DOHH2 (cell line): Measurements from ENCODE around the gene MYDGF.
"Not testable (repeated sequence)": the region's sequence is repeated elsewhere in the genome, so short reads cannot be mapped to it uniquely, and the experiment has no call there.

Experiments used
- H3F3A ChIP-seq: fragments of 200-600 bp; sonication (generic), shearing (Covaris generic); 2 replicates; pipeline ENCODE4 v1.6.0; 2016; ENCODE audit warnings: antibody characterized with exemption, mild to moderate bottlenecking; ENCODE audit not compliant: control insufficient read depth, insufficient read depth
- H3K27ac ChIP-seq: fragments of 200-600 bp; sonication (generic); 2 replicates; pipeline ENCODE4 v1.5.1; 2014; ENCODE audit warnings: low read depth, mild to moderate bottlenecking, low read length, moderate library complexity
- H3K27me3 ChIP-seq: fragments of 200-600 bp; sonication (generic); 2 replicates; pipeline ENCODE4 v1.6.1; 2014; ENCODE audit warnings: mild to moderate bottlenecking, low read length, mixed read lengths; ENCODE audit not compliant: control insufficient read depth
- H3K36me3 ChIP-seq: fragments of 200-600 bp; sonication (generic); 2 replicates; pipeline ENCODE4 v1.6.1; 2014; ENCODE audit warnings: mild to moderate bottlenecking, low read length, moderate library complexity, mixed read lengths; ENCODE audit not compliant: control insufficient read depth
- H3K4me1 ChIP-seq: fragments of 200-600 bp; sonication (generic); 2 replicates; pipeline ENCODE4 v1.6.1; 2014; ENCODE audit warnings: mild to moderate bottlenecking, low read length, mixed read lengths; ENCODE audit not compliant: control insufficient read depth
- H3K4me2 ChIP-seq: fragments of 200-600 bp; sonication (generic); 2 replicates; pipeline ENCODE4 v1.6.0; 2014; ENCODE audit warnings: mild to moderate bottlenecking, low read length, moderate library complexity
- H3K4me3 ChIP-seq: fragments of 200-600 bp; sonication (generic); 2 replicates; pipeline ENCODE4 v1.5.1; 2014; ENCODE audit warnings: mild to moderate bottlenecking, low read length, mixed read lengths
- H3K79me2 ChIP-seq: fragments of 200-600 bp; sonication (generic); 2 replicates; pipeline ENCODE4 v1.6.1; 2014; ENCODE audit warnings: mild to moderate bottlenecking, low read length, mixed read lengths; ENCODE audit not compliant: control insufficient read depth
- H3K9me2 ChIP-seq: fragments of 200-600 bp; sonication (generic); replicated peaks from 2 replicates; pipeline ENCODE4 v1.6.1; 2014; ENCODE audit warnings: mild to moderate bottlenecking, low read length, mixed read lengths; ENCODE audit not compliant: control insufficient read depth
- H3K9me3 ChIP-seq: fragments of 200-600 bp; sonication (generic); 2 replicates; pipeline ENCODE4 v1.6.1; 2014; ENCODE audit warnings: antibody characterized with exemption, low read length, mixed read lengths; ENCODE audit not compliant: control insufficient read depth, insufficient read depth
- H4K20me1 ChIP-seq: fragments of 200-600 bp; sonication (generic); 2 replicates; pipeline ENCODE4 v1.6.0; 2014; ENCODE audit warnings: low read depth, mild to moderate bottlenecking, antibody characterized with exemption, low read length, moderate library complexity; ENCODE audit not compliant: control insufficient read depth, insufficient read depth
- EZH2phosphoT487 ChIP-seq: fragments of 200-600 bp; sonication (generic); IDR thresholded peaks from 2 replicates; pipeline ENCODE4 v1.6.1; 2017; ENCODE audit warnings: borderline replicate concordance, mild to moderate bottlenecking, antibody characterized with exemption, low read length, moderate library complexity, mixed read lengths
- TF ChIP-seq, protein P1 (sequence below): fragments of 200-600 bp; sonication (generic); IDR thresholded peaks from one replicate; pipeline ENCODE4 v1.5.1; 2014; ENCODE audit warnings: antibody characterized with exemption, mild to moderate bottlenecking, low read depth, low read length; ENCODE audit not compliant: poor library complexity, severe bottlenecking

The MYDGF gene

DNA sequence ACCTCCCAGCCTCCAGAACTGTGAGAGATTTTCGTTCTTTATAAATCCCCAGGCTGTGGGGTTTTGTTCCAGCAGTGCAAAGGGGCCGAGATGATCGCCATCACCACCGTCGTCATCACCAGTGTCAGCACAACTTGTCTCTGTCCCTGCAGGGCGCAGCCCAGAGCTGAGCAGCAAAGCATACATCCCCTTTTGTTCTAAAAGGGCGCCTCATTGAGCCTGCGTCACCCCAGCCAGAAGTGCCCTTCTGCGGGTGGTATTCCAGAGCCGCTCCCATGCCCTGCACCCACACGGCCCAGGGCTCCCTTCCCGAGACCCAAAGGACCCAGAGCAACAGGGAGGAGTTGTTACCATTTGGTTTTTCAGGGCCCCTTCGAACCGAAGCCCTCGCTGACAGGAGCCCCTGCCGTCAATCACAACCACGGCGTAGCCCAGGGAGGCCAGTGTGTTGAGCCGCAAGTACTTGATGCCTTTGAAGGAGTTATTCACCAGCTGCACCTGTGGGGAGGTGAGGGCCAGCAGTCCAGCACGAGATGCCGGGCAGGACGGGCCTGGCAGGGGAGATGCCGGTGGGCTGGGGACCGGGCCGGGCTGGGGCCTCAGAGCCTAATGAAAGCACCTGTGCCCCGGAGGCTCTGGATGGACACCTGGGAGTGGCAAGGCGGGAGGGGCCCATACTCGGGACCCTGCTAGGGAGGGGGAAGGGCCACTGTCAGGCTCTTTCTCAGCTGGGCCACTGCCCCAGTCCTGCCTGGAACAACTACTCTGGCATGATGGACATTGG is 14.4 kb upstream of the MYDGF start:
- H3K9me3 ChIP-seq, result no peaks in the 10 kb centered on the region
- H3K79me2 ChIP-seq, result no peaks in the 10 kb centered on the region
- H3K27me3 ChIP-seq, result no peaks in the 10 kb centered on the region
- TF ChIP-seq EZH2phosphoT487, result no peak
- TF ChIP-seq, protein P1, sequence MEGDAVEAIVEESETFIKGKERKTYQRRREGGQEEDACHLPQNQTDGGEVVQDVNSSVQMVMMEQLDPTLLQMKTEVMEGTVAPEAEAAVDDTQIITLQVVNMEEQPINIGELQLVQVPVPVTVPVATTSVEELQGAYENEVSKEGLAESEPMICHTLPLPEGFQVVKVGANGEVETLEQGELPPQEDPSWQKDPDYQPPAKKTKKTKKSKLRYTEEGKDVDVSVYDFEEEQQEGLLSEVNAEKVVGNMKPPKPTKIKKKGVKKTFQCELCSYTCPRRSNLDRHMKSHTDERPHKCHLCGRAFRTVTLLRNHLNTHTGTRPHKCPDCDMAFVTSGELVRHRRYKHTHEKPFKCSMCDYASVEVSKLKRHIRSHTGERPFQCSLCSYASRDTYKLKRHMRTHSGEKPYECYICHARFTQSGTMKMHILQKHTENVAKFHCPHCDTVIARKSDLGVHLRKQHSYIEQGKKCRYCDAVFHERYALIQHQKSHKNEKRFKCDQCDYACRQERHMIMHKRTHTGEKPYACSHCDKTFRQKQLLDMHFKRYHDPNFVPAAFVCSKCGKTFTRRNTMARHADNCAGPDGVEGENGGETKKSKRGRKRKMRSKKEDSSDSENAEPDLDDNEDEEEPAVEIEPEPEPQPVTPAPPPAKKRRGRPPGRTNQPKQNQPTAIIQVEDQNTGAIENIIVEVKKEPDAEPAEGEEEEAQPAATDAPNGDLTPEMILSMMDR, result no peak
- H3K4me2 ChIP-seq, result no peak overlapping the region
- H3K4me3 ChIP-seq, result no peak overlapping the region
- no peaks in the 10 kb centered on the region for H3K9me2 ChIP-seq
- no peaks in the 10 kb centered on the region for H3K4me1 ChIP-seq
- H3K27ac ChIP-seq, result no peak overlapping the region
- H4K20me1 ChIP-seq, result no peaks in the 10 kb centered on the region
- H3F3A ChIP-seq, result no peaks in the 10 kb centered on the region
- peaks cover 14% of the 10 kb centered on the region for H3K36me3 ChIP-seq

GRCh38 chr19:4682417-4683200 is 12.5 kb upstream of the MYDGF start:
- no peaks in the 10 kb centered on the region for H3K27me3 ChIP-seq
- H3K9me2 ChIP-seq, result no peaks in the 10 kb centered on the region
- no peaks in the 10 kb centered on the region for H3K4me1 ChIP-seq
- no peaks in the 10 kb centered on the region for H3K9me3 ChIP-seq
- H3K36me3 ChIP-seq, result peaks cover 8% of the 10 kb centered on the region
- H3K4me3 ChIP-seq, result no peak overlapping the region
- H3K79me2 ChIP-seq, result no peaks in the 10 kb centered on the region
- no peak overlapping the region for H3K4me2 ChIP-seq
- no peaks in the 10 kb centered on the region for H3F3A ChIP-seq
- H4K20me1 ChIP-seq, result no peaks in the 10 kb centered on the region
- TF ChIP-seq, protein P1, result no peak
- no peak overlapping the region for H3K27ac ChIP-seq

DNA sequence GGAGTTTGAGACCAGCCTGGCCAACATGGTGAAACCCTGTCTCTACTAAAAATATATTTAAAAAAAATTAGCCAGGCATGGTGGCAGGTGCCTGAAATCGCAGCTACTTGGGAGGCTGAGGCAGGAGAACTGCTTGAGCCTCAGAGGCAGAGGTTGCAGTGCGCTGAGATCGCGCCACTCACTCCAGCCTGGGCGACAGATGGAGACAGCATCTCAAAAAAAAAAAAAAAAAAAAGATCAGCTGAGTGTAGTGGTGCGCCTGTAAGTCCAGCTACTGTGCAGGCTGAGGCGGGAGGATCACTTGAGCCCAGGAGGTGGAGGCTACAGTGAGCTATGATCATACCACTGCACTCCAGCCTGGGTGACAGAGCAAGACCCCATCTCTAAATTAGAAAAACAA is 9.9 kb upstream of the MYDGF start:
- H4K20me1 ChIP-seq, H3K9me3 ChIP-seq, H3K79me2 ChIP-seq, H3K4me1 ChIP-seq, H3K9me2 ChIP-seq, H3K27ac ChIP-seq, H3F3A ChIP-seq, H3K4me2 ChIP-seq, H3K4me3 ChIP-seq, H3K27me3 ChIP-seq: not testable (repeated sequence)
- H3K36me3 ChIP-seq, result peaks cover 15% of the 10 kb centered on the region
